Fibroblast of skin of right quadriceps (primary cell): ENCODE measurements around the gene FBXL13.
"Not testable (repeated sequence)": the region's sequence is repeated elsewhere in the genome, so short reads cannot be mapped to it uniquely, and the experiment has no call there.

Experiments
- DNase-seq: peaks from one replicate; pipeline ENCODE4 v3.0.0-alpha.2; 2013

FBXL13 gene

DNA sequence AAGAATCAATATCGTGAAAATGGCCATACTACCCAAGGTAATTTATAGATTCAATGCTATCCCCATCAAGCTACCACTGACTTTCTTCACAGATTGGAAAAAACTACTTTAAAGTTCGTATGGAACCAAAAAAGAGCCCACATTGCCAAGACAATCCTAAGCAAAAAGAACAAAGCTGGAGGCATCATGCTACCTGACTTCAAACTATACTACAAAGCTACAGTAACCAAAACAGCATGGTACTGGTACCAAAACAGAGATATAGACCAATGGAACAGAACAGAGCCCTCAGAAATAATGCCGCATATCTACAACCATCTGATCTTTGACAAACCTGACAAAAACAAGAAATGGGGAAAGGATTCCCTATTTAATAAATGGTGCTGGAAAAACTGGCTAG, 53.7 kb downstream of the FBXL13 start:
- DNase-seq = not testable (repeated sequence)

DNA sequence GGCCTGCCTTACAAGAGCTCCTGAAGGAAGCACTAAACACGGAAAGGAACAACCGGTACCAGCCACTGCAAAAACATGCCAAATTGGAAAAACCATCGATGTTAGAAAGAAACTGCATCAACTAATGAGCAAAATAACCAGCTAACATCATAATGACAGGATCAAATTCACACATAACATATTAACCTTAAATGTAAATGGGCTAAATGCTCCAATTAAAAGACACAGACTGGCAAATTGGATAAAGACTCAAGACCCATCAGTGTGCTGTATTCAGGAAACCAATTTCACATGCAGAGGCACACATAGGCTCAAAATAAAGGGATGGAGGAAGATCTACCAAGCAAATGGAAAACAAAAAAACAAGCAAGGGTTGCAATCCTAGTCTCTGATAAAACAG, 56.3 kb downstream of the FBXL13 start:
- DNase-seq = not testable (repeated sequence)

DNA sequence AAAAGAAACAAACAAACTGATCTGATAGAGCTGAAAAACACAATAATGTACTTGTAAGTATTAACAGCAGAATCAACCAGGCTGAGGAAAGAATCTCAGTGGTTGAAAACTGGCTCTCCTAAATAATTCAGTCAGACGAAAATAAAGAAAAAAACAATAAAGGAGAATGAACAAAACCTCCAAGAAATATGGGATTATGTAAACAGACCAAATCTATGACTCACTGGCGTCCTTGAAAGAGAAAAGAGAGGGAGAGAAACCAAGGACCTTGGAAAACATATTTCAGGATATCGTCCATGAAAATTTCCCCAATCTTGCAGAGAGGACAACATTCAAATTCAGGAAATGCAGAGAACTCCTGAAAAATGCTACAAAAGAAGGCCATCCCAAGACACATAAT, 62.9 kb downstream of the FBXL13 start:
- DNase-seq = no peak

DNA sequence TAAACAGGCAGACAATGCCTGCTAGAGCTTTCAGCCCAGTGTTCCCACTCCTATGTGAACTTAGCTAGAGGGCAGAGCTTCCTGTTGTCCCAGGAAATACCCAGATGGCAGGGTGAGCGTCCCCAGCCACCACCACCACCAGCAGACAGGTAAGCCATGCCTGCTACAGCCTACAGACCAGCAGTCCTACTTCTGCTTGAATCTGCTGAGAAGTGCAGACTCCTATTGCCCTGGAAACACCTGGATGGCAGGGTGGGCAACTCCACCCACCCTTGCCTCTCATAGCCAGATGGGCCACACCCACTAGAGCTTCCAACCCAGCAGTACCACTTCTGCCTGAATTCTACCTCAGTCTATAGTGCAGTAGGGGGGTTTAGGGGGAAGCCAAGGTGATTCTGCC, 64.4 kb downstream of the FBXL13 start:
- no peak for DNase-seq

DNA sequence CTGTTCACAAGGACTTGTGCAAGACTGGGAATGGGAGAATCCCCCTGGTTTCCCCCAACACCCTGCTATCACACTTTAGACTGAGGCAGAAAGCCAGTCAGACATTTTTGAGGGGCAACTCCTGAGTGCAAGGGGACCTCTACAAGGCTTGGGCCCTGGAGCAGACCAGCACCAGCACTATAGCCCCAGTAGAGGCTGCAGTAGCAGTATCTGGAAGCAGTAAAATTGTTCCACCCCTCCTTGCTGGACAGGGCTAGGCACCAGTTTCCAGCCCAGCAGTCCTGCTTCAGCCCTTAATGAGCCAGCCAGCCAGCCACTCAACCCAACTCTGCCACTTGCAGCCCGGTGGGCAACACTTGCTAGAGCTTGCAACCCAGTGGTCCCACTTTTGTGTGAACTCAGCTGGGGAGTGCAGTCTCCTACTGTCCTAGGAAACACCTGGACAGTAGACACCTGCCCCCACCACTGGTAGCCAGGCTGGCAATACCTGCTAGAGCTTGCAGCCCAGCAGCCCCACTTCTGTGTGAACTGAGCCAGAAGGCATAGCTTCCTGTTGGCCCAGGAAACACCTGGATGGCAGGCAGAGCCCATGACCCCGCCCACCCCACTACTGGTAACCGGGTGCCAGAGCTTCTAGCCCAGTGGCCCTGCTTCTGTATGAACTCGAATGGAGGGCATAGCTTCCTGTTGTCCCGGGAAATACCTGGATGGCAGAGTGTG, 65.0 kb downstream of the FBXL13 start:
- no peak for DNase-seq

DNA sequence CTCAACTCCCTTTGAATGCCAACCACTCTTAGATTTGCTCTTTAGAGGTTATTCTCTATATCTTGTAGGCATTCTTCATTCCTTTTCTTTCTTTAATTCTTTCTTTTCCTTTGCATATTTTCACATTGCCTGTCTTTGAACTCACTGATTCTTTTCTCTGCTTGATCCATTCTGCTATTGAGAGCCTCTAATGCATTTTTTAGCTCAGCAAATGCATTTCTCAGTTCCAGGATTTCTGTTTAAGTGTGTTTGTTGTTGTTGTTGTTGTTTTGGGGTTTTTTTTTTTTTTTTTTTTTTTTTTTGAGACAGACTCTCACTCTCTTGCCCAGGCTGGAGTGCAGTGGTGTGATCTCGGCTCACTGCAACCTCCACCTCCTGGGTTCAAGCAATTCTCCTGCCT, 71.6 kb downstream of the FBXL13 start:
- no peak for DNase-seq

DNA sequence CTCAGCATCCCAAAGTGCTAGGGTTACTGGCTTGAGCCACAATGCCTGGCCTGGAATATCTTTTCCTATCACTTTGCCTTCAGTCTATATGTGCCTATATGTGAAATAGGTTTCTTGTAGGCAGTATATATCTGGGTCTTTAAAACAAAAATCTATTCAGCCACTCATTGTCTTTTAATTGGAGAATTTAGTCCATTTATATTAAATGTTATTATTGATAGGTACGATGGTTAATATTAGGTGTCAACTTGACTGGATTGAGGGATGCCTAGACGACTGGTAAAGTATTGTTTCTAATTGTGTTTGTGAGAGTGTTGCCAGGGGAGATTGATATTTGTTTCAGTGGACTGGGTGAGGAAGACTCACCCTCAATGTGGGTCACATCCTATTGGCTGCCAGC, 73.4 kb downstream of the FBXL13 start:
- no peak for DNase-seq

DNA sequence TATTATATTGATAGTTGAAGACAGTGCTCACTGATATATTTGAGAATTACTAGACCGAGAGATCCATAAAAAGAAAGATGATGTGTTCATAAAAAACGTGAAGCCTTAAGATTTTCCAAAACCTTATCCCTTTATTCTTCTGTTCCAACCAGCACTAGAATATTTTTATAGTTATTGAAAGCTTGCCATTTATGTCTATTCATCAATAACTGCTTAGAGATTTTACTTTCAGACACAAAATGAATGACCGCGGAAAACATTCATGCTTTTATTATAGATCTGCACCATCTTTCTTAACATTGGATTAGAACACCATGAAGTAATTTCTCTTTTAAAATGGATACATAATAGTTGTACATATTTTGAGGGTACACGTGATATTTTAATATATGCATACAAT, 77.6 kb downstream of the FBXL13 start:
- no peak for DNase-seq

DNA sequence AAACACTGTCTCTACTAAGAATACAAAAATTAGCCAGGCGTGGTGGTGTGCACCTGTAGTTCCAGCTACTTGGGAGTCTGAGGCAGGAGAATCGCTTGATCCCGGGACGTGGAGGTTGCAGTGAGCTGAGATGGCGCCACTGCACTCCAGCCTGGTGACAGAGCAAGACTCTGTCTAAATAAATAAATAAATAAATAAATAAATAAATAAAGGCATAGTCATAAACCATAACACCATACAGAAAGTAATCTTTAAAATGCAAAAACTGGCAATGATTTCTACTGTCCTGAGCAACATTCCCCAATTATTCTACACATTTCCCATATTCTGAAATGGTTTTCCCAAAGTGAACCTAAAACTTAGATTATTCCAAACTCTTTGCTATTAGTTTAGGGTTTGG, 79.0 kb downstream of the FBXL13 start:
- not testable (repeated sequence) for DNase-seq

DNA sequence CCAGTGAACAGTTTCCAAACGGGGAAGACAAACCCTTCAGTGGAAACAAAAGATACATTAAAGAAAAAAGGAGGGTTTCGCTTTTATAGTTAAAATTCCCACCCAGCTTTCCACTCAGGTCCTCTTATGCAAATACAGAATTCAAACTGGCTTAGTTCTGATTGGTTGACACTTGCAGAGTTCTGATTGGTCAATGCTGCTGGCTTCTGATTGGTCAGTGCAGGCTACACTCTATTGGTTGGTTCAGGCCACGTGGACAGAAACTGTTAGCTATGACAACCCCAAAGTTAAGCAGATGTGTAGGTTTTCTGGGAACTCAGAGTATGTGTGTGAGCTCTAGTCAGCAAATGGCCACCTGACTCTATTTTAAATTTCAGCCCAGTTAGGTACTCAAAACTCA, 80.0 kb downstream of the FBXL13 start:
- no peak for DNase-seq

DNA sequence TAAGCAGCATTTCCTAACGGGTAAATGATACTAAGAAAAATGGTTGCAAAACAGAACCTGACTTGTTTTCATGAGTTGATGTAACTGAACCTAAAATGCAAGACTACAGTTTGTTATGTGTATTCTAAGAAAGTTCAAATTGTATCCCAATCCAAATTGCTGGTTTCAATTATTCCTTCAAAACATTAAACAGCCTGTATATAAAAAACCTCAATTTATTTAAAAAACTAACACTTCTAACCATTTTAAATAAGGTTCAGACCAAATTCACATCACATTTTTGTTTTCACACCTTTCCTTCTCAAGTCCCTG, 80.9 kb downstream of the FBXL13 start:
- no peak for DNase-seq

DNA sequence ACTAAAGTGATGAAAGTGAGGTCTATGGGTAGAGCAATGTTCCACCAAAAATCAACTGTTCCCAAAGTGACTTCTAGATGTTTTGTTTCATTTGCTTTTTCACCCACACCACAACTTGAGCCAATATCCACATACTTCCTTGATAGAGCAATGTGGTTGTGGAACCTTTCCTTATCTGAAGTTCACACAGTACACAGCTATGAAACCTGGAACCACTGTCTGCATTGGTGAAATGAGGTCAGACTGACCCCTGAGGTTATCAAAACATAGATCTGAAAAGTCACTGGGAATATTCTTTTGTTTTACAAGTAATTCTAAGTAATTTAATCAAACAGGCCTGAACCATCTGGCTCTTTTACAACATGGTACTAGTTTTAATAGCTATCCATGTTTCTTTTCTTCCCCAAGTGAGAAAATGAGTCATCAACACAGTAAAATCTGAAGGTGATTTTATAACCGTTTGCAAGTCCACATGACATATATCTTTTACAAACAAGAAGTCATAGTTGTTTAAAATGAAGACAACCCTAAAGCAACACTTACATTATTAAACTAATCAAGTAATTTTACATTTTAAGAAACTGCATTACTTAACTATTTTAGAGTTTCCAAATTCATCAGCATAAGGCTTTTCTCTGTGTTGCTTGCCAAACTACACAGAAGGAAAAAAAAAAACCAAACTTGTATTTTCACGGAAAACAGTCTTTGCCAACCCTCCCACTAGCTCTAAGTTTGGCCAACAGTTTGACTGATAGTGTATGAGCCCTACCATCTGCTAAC, 81.5 kb downstream of the FBXL13 start:
- peak; percentile 55 for DNase-seq

DNA sequence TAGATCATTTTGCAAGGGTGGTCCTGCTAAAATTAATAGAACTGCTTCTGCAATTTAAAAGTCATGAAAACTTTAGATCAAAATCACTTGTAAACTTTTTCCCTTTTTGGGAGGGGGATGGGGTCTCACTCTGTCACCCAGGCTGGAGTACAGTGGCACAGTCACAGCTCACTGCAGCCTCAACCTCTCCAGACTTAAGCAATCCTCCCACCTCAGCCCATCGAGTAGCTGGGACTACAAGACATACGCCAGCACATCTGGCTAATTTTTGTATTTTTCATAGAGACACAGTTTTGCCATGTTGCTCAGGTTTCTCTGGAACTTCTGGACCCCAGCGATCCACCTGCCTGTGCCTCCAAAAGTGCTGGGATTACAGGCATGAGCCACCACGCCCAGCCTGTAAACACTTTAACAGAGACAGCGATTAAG, 82.1 kb downstream of the FBXL13 start:
- no peak for DNase-seq

DNA sequence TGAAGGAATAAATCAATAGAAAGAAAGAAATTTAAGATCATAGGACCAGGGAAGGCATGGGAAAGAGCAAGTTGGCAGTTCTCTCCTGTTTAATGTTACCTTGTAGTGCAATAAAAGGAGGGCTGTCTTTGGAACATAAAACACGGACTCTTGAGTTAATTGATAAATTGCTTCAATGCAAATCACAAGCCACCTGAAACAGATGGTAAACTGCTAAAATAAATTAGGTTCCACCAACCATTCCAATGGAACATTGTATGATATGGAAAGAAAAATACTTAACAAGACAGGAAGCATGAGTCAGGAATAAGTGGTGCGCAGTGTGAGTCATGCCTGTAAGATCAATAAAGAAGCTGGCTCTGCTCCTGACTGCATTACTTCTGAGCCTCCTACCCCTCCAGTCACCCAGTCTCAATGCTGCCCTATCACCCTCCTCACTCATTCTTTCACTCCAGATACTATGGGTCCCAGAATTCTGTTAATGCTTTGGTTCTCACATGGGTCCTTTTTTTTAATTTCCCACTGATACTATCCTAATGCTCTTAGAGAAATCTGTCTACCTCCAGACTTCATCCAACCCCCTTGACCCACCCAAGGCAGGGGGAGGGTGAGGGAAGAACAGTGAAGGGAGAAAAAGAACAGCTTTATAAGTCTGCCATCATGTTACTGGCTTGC, 82.9 kb downstream of the FBXL13 start:
- peak; percentile 95 for DNase-seq

DNA sequence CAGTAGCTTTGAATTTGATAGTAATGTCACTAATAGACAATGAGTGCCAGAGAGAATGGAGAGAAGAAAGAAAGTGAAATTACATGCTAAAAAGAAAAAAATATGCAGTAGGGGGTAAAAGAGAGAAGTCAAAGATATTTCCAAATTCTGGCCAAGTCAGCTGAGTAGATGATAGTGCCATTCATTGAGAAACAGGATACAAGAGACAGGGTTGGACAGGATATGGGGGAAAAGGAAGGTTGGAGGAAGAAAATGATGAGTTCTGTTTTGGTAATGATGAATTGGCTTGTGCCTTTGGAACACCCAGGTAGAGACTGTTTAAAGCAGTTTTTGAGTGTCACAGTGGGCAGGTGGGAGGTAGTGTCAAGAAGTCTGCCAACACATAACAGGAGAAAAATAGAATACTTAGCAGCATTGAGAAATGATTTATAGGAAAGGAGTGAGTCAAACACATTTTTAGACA, 83.5 kb downstream of the FBXL13 start:
- peak; percentile 5 for DNase-seq

DNA sequence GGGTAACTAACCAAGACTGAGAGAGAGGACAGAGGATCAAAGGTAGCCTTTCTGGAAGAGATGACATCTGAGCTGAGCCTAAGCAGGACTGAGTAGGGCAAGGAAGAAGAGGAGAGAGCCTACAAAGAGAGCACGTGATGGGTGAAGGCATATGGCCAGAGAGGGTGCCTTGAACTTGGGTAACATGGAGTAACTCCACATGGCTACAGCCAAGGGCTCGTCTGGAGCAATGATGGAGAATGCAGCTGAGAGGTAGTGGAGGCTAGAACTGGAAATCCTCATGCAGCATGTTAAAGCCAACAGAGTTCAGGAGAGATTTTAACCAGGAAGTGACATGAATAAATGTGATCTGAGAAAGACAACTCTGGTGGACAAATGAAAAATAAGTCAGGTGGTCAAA, 84.0 kb downstream of the FBXL13 start:
- no peak for DNase-seq

DNA sequence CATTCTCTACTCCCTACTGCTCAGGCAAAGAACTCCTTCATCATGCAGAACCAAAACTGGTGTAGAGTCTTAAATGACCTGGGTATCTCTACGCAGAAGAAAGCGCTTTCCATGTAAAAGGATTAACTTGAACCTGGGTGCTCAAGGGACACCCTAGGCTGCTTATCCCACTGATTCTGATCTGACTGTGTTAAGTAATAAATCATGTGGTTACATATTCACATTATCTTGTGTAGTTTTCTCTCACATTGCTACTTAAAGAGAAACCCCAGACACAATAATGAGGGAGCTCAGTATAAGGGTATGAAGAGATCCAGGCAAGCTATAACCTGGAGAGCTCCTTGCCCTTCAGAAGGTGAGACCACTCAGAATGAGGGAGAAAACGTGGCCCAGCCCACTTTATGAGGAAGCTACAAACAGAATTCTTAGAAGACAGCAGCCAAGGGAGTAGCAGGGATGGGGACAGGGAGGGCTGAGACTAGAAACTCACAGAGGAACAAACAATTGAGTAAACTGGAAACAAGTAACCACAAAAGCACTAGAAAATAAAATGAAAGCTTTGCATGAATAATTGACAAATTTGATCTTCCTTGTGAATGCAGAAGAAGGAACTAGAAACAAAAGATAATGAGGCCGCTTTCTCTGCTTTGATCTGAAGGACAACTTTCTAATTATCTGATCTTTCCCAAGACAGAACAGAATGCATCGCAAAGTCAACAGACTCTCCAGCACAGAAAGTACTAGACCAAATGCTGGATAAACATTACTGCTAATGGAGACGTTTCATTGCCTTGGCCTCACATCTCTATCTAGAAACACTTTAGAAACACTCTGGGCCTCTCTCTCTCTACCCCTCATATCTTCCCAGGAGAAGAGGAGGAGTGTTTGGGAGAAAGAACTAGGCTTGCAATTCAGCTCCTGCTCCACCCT, 85.7 kb downstream of the FBXL13 start:
- no peak for DNase-seq

DNA sequence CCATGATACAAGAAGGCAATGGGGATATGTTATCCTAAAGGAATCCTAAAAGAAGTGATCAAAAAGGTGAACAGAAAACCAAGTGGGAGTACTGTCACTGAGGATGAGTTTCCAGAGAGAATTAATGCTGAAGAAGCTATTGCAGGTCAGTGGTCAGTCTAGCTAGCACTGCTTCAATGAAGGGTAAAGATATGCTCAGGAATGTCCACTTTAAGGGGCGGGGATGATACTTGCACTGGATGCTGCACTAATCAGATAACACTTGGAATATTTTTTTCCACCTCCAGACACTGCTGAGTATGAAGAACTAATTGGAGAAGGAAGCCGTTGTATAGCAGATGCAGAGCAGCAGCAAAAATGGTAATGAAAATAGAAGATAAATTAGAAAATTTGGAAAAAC, 86.5 kb downstream of the FBXL13 start:
- DNase-seq = no peak

DNA sequence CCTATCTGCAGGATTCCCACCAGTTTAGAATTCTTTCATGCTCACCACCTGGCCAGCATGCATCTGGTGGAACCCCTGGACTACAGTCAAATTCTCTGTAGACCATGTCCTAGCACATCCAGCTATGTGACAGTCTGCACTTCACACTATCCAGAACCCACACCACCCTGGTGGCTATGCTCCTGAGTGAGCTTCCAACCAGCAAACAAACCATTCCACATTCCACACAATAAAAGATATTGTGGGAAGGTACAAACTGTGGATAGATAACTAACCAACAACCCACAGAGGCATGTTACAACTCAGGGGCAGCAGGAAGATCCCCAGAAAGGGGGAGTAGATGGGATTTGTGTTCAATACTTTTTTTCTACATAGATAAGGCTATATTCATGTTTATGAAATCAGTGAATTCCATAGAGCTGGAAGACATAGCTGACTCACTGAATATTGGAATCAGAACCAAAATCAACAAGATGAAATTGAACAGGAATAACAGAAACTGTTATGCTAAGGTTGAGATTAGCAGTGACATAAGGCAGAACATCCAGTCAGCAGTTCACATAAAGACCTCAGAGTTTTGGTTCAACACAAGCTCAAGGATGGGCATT, 89.3 kb downstream of the FBXL13 start:
- no peak for DNase-seq

DNA sequence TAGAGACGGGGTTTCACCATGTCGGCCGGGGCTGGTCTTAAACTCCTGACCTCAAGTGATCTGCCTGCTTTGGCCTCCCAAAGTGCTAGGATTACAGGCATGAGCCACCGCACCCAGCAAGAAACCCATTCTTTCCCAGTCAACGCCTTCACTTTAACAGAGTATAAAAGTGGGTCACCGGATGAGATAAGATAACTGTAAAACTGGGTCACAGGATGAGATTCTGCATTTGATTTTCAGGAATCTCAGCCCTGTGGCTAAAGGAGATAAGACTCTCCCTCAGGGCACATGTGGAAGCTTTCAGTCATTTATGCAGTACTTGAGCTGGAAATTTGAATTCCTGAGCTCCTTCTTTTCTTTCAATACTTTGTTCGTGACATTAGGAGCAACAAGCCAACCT, 91.0 kb downstream of the FBXL13 start:
- no peak for DNase-seq

DNA sequence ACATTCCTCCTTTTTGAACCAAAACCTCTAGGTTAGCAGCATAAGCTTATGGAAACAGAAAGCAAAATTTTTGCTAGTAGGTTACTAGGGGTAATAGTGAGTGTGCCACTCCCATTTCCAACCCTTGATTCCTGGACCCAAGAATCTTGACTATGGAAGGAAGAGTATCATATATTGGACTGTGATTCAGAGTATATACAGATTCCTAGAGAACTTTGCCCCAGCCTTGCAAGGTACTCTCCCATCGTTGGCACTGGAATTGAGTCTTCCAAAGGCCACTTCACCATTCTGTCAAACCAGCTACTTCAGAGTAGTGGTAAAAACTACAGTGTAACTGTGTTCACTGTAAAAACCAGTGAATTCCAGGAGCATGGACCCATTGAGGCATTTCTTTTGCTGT, 92.4 kb downstream of the FBXL13 start:
- no peak for DNase-seq

DNA sequence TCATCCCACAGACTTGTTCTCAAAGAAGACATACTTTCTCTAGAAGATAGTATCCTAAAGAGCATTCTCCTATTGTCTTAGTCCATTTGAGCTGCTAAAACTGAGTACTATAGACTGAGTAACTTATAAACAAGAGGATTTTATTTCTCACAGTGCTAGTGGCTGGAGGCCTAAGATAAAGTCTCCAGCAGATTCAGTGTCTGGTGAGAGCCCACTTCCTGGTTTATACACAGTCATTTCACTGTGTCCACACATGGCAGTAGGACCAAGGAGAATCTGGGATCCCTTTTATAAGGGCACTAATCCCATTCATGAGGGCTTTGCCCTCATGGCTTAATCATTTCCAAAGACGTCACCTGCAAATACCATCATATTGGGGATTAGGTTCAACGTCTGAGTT, 93.1 kb downstream of the FBXL13 start:
- no peak for DNase-seq

DNA sequence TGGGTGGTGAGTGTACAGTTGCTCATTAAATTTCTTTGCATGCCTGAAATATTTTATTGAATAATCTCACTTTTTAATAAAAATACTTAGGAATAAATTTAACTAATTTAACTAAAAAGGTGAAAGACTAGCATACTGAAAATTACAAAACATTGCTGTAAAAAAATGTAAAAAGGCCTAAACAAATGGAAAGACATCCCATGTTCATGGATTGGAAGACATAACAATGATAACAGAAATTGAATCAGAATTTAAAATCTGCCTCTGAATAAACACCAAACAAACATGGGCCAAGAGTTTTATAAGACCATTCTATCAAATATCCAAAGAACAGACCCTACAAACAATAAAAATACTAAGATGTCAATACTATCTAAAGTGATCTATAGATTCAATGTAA, 94.9 kb downstream of the FBXL13 start:
- no peak for DNase-seq
